ENCODE results near the gene GLYATL3. TPM values are rescaled to one million over a fixed set of nuclear protein-coding genes. Genes with fewer than 3 reads are reported as not detected.

The GLYATL3 gene
- total RNA-seq, 1 experiment from 2014 or later: not detected

- H3K9ac ChIP-seq (ENCODE audit: low read length): no peak overlapping the region
- ChIA-PET POLR2A (ENCODE audit: unreplicated experiment) (no interaction called here), CTCF (no interaction called here)
- no TSS peak for BruUV-seq (replicated peaks)
- intact Hi-C loops (cut with micrococcal nuclease): no loop called here
- H3K4me2 ChIP-seq (ENCODE audit: low read length): no peak overlapping the region
- H3K9me2 ChIP-seq (replicated peaks; ENCODE audit: low read length): no peaks in the 10 kb centered on the region
- no peaks in the 10 kb centered on the region for H3K9me3 ChIP-seq (ENCODE audit: low read length)
- no peak for DNase-seq
- H3K27me3 ChIP-seq (ENCODE audit: low read length): no peaks in the 10 kb centered on the region
- no peak overlapping the region for H3K4me3 ChIP-seq (ENCODE audit: low read length)
- no peaks in the 10 kb centered on the region for H4K20me1 ChIP-seq (ENCODE audit: low read length)
- H3K4me1 ChIP-seq (ENCODE audit: insufficient read depth, low read length): peaks cover 34% of the 10 kb centered on the region
- peaks cover 4% of the 10 kb centered on the region for H3F3A ChIP-seq (ENCODE audit: low read length, unreplicated experiment)
- no peaks in the 10 kb centered on the region for H3K79me2 ChIP-seq (ENCODE audit: low read length)
- TF ChIP-seq CTCF (conservative IDR thresholded peaks at IDR 0.05; ENCODE audit: low read depth, low read length) (no peak), EZH2 (IDR thresholded peaks at IDR 0.05; ENCODE audit: low read length, unreplicated experiment) (no peak), EZH2phosphoT487 (IDR thresholded peaks at IDR 0.05; ENCODE audit: borderline replicate concordance, low read length) (no peak)
- H2AFZ ChIP-seq (ENCODE audit: low read length): no peak overlapping the region
- H3K27ac ChIP-seq (ENCODE audit: low read length): no peak overlapping the region
- H3K36me3 ChIP-seq (ENCODE audit: low read depth, low read length): no peaks in the 10 kb centered on the region
- no peak for ATAC-seq
These were observed 18.2 kb downstream of the GLYATL3 start for GRCh38 chr6:49517919-49518318.

GRCh38 chr6:49519660-49520059 is 19.9 kb downstream of the GLYATL3 start:
- intact Hi-C loops (cut with micrococcal nuclease): no loop called here
- Histone ChIP-seq H3K79me2 (ENCODE audit: low read length) (no peaks in the 10 kb centered on the region), H3K9me3 (ENCODE audit: low read length) (no peaks in the 10 kb centered on the region), H3K9me2 (replicated peaks; ENCODE audit: low read length) (no peaks in the 10 kb centered on the region), H4K20me1 (ENCODE audit: low read length) (no peaks in the 10 kb centered on the region), H3K27me3 (ENCODE audit: low read length) (no peaks in the 10 kb centered on the region), H2AFZ (ENCODE audit: low read length) (no peak overlapping the region), H3K4me3 (ENCODE audit: low read length) (no peak overlapping the region), H3K4me2 (ENCODE audit: low read length) (no peak overlapping the region), H3K9ac (ENCODE audit: low read length) (no peak overlapping the region), H3K36me3 (ENCODE audit: low read depth, low read length) (no peaks in the 10 kb centered on the region), H3K27ac (ENCODE audit: low read length) (no peak overlapping the region), H3F3A (ENCODE audit: low read length, unreplicated experiment) (peaks cover 4% of the 10 kb centered on the region), H3K4me1 (ENCODE audit: insufficient read depth, low read length) (peaks cover 17% of the 10 kb centered on the region)
- no peak for TF ChIP-seq EZH2phosphoT487 (IDR thresholded peaks at IDR 0.05; ENCODE audit: borderline replicate concordance, low read length)
- TF ChIP-seq EZH2 (IDR thresholded peaks at IDR 0.05; ENCODE audit: low read length, unreplicated experiment): no peak
- no peak for TF ChIP-seq CTCF (conservative IDR thresholded peaks at IDR 0.05; ENCODE audit: low read depth, low read length)
- no TSS peak for BruUV-seq (replicated peaks)
- DNase-seq: no peak
- CTCF ChIA-PET: no interaction called here
- POLR2A ChIA-PET (ENCODE audit: unreplicated experiment): no interaction called here
- ATAC-seq: no peak

GRCh38 chr6:49522710-49523593 is 23.2 kb downstream of the GLYATL3 start:
- CTCF ChIA-PET: no interaction called here
- BruUV-seq (replicated peaks): no TSS peak
- intact Hi-C loops (cut with micrococcal nuclease): no loop called here
- no peak for ATAC-seq
- H4K20me1 ChIP-seq (ENCODE audit: low read length): no peaks in the 10 kb centered on the region
- H3K9me3 ChIP-seq (ENCODE audit: low read length): no peaks in the 10 kb centered on the region
- H3K9me2 ChIP-seq (replicated peaks; ENCODE audit: low read length): no peaks in the 10 kb centered on the region
- no peaks in the 10 kb centered on the region for H3F3A ChIP-seq (ENCODE audit: low read length, unreplicated experiment)
- H3K4me3 ChIP-seq (ENCODE audit: low read length): no peak overlapping the region
- no peaks in the 10 kb centered on the region for H3K79me2 ChIP-seq (ENCODE audit: low read length)
- no peak for DNase-seq
- no peaks in the 10 kb centered on the region for H3K36me3 ChIP-seq (ENCODE audit: low read depth, low read length)
- TF ChIP-seq CTCF (conservative IDR thresholded peaks at IDR 0.05; ENCODE audit: low read depth, low read length): no peak
- no peak for TF ChIP-seq EZH2phosphoT487 (IDR thresholded peaks at IDR 0.05; ENCODE audit: borderline replicate concordance, low read length)
- no peak for TF ChIP-seq EZH2 (IDR thresholded peaks at IDR 0.05; ENCODE audit: low read length, unreplicated experiment)
- H3K4me1 ChIP-seq (ENCODE audit: insufficient read depth, low read length): no peaks in the 10 kb centered on the region
- POLR2A ChIA-PET (ENCODE audit: unreplicated experiment): no interaction called here
- H3K9ac ChIP-seq (ENCODE audit: low read length): no peak overlapping the region
- H3K4me2 ChIP-seq (ENCODE audit: low read length): no peak overlapping the region
- no peaks in the 10 kb centered on the region for H3K27me3 ChIP-seq (ENCODE audit: low read length)
- no peak overlapping the region for H3K27ac ChIP-seq (ENCODE audit: low read length)
- no peak overlapping the region; the same call in 1 of the 2 replicates for H2AFZ ChIP-seq (ENCODE audit: low read length)

Data from PC-3 (cell line).